Inferior parietal cortex (tissue), 1 donor: ENCODE results near the gene LRP11.

ENCODE experiments used
- DNase-seq: peaks from one replicate; pipeline ENCODE4 v3.0.0-alpha.2; 2016; ENCODE audit errors: extremely low spot score

The LRP11 gene

GRCh38 chr6:149782337-149782736 is 81.8 kb downstream of the LRP11 start:
- DNase-seq = no peak

GRCh38 chr6:149781715-149782114 is 82.4 kb downstream of the LRP11 start:
- no peak for DNase-seq

GRCh38 chr6:149779644-149779963 is 84.6 kb downstream of the LRP11 start:
- DNase-seq = no peak

- DNase-seq = no peak
Observed at GRCh38 chr6:149777624-149778023, 86.5 kb downstream of the LRP11 start.

GRCh38 chr6:149771925-149772324 is 92.2 kb downstream of the LRP11 start:
- no peak for DNase-seq

- no peak for DNase-seq
Observed at GRCh38 chr6:149771185-149771584, 93.0 kb downstream of the LRP11 start.

- no peak for DNase-seq
Observed at GRCh38 chr6:149769676-149770075, 94.5 kb downstream of the LRP11 start.
